ENCODE measurements around the gene OR2T10.
"Not testable (repeated sequence)": the region's sequence is repeated elsewhere in the genome, so short reads cannot be mapped to it uniquely, and the experiment has no call there.

Gene OR2T10

GRCh38 chr1:248585266-248585665, 12.2 kb downstream of the OR2T10 start:
- Histone ChIP-seq H3K9me3 (ENCODE audit: severe bottlenecking) (no peaks in the 10 kb centered on the region), H3K36me3 (no peaks in the 10 kb centered on the region), H3K27ac (no peak overlapping the region), H3K27me3 (ENCODE audit: insufficient read depth, low read depth, severe bottlenecking) (peaks cover 18% of the 10 kb centered on the region), H3K4me3 (ENCODE audit: low read depth, low read length) (no peak overlapping the region)
- DNase-seq, result no peak
- TF ChIP-seq, protein P1, sequence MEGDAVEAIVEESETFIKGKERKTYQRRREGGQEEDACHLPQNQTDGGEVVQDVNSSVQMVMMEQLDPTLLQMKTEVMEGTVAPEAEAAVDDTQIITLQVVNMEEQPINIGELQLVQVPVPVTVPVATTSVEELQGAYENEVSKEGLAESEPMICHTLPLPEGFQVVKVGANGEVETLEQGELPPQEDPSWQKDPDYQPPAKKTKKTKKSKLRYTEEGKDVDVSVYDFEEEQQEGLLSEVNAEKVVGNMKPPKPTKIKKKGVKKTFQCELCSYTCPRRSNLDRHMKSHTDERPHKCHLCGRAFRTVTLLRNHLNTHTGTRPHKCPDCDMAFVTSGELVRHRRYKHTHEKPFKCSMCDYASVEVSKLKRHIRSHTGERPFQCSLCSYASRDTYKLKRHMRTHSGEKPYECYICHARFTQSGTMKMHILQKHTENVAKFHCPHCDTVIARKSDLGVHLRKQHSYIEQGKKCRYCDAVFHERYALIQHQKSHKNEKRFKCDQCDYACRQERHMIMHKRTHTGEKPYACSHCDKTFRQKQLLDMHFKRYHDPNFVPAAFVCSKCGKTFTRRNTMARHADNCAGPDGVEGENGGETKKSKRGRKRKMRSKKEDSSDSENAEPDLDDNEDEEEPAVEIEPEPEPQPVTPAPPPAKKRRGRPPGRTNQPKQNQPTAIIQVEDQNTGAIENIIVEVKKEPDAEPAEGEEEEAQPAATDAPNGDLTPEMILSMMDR (IDR thresholded peaks at IDR 0.05; ENCODE audit: low read depth, low read length), result no peak

DNA sequence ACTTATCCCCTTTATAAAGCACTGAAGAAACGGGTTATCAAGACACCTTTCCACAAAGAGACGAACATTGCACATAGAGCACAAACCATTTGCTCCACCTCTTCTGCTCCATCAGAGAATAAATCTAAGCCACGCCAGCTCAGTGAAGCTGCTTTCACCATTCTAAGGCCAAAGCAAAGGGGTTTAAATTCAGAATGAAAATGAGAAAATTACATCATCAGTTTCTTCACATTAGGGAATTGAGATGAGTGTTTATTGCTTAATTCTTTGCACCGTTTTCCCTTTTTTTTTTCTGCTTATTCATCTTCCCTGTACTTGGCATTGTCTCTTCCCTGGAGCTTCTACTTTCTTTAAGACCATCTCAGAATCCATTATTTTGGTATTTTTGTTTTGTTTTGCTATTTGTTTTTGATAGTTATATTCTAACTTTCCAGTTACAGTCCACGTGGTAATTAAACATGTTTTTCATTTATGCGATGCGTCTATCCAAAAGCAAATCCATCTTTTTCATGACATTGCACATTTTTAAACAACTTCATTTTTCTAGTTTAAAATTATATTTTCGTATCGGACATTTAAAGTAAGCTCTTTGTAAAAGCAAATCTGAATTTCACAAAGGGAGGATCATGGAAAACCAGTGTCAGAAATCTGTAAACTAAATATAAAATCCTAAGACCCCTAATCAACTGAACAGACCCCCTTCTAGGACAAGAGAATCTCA, 21.1 kb downstream of the OR2T10 start:
- TF ChIP-seq, protein P1 (IDR thresholded peaks at IDR 0.05; ENCODE audit: low read depth, low read length), result no peak
- no peak overlapping the region for H3K27ac ChIP-seq
- no peak overlapping the region for H3K4me3 ChIP-seq (ENCODE audit: low read depth, low read length)
- no peaks in the 10 kb centered on the region for H3K36me3 ChIP-seq
- DNase-seq, result no peak
- no peaks in the 10 kb centered on the region for H3K27me3 ChIP-seq (ENCODE audit: insufficient read depth, low read depth, severe bottlenecking)
- no peaks in the 10 kb centered on the region for H3K9me3 ChIP-seq (ENCODE audit: severe bottlenecking)

DNA sequence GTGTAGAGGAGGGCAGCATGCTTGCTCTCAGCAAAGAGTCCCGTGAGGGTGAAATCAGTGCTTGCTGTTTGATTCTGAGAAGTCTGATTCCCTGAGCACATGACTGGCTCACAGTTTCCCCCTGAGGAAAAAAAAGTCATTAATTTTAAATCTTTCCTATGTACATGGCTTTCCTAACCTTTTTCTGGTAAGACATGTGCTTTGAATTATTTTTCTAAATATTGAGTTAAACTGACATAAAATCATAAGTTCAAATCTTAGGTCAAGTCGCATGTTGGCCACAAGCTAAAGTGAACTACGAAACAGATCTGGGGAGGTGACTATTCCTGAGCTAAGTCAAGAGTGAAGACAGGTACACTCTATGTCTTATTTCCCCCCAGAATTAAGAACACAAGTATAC, 22.8 kb downstream of the OR2T10 start, which contains the start of gene OR2T34:
Gene OR2T34, minus strand, starts transcription at position 101 of the 400 bp plus-strand sequence. Its CDS starts 0 bp downstream, at position 101.
- not testable (repeated sequence) for H3K27ac ChIP-seq; H3K27me3 ChIP-seq (ENCODE audit: insufficient read depth, low read depth, severe bottlenecking); H3K4me3 ChIP-seq (ENCODE audit: low read depth, low read length); H3K36me3 ChIP-seq; H3K9me3 ChIP-seq (ENCODE audit: severe bottlenecking); DNase-seq

DNA sequence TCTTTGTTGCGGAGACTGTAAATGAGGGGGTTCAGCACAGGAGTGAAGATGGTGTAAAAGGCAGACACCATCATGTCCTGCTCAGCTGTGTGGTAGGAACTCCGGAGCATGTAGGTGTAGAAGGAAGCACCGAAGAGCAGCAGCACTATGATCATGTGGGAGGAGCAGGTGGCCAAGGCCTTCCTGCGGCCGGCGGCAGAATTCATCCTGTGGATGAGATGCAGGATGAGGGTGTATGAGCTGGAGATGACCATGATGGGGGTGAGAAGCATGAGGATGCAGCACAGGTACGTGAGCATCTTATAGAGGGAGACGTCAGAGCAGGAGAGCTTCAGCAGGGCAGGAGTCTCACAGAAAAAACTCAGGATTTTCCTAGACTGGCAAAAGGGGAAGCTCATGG, 23.6 kb downstream of the OR2T10 start:
- DNase-seq; H3K27me3 ChIP-seq (ENCODE audit: insufficient read depth, low read depth, severe bottlenecking); H3K4me3 ChIP-seq (ENCODE audit: low read depth, low read length): not testable (repeated sequence)

GRCh38 chr1:248572049-248572448, 25.5 kb downstream of the OR2T10 start:
- not testable (repeated sequence) for DNase-seq; H3K9me3 ChIP-seq (ENCODE audit: severe bottlenecking); H3K27ac ChIP-seq; H3K4me3 ChIP-seq (ENCODE audit: low read depth, low read length); H3K27me3 ChIP-seq (ENCODE audit: insufficient read depth, low read depth, severe bottlenecking); H3K36me3 ChIP-seq

More for the DNA sequence above, 23.6 kb downstream of the OR2T10 start:
- not testable (repeated sequence) for H3K36me3 ChIP-seq; H3K9me3 ChIP-seq (ENCODE audit: severe bottlenecking); H3K27ac ChIP-seq

DNA sequence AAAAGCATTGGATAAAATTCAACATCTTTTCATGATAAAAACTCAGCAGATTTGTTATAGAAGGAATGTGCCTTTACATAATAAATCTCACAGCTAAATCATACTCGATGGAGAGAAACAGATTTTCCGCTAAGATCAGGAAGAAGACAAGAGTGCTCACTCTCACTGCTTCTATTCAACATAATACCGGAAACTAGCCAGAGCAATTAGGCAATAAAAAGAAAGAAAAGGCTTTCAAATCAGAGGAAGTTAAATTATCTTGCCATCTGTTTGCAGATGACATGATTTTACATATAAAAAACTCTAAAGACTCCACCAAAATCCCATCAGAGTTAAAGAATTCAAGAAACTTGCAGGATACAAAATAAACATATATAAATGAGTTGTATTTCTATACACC, 26.7 kb downstream of the OR2T10 start:
- H3K9me3 ChIP-seq (ENCODE audit: severe bottlenecking); H3K4me3 ChIP-seq (ENCODE audit: low read depth, low read length); H3K27me3 ChIP-seq (ENCODE audit: insufficient read depth, low read depth, severe bottlenecking); H3K27ac ChIP-seq; DNase-seq; H3K36me3 ChIP-seq: not testable (repeated sequence)

GRCh38 chr1:248569049-248569448, 28.5 kb downstream of the OR2T10 start:
- H3K27ac ChIP-seq; H3K36me3 ChIP-seq; H3K9me3 ChIP-seq (ENCODE audit: severe bottlenecking); H3K4me3 ChIP-seq (ENCODE audit: low read depth, low read length); H3K27me3 ChIP-seq (ENCODE audit: insufficient read depth, low read depth, severe bottlenecking); DNase-seq: not testable (repeated sequence)

- H3K36me3 ChIP-seq; DNase-seq; H3K27ac ChIP-seq; H3K9me3 ChIP-seq (ENCODE audit: severe bottlenecking); H3K4me3 ChIP-seq (ENCODE audit: low read depth, low read length); H3K27me3 ChIP-seq (ENCODE audit: insufficient read depth, low read depth, severe bottlenecking): not testable (repeated sequence)
Measured at GRCh38 chr1:248565530-248566373, 31.7 kb downstream of the OR2T10 start.

DNA sequence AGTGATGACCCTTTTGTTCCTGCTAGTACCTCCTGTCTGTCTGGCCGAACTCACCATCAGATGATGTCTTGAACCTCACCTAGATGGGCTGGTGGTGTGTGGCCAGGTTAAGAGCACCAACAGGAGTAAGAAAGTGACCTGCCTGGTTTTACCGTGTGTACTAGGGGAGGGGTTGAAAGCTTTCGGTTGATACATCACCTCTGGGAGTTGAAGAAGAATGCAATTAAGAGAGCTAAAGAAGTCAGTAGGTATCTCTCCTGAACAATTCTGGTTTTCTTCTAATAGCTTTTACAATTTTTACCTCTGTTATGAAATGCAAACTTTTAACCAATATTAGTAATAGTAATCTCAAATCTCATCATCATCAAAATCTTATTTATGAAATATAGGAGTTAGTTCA, 34.8 kb downstream of the OR2T10 start, which contains the start of gene OR2T29:
Gene OR2T29, minus strand, starts transcription at position 101 of the 400 bp plus-strand sequence. CDS start 3,281 bp downstream, outside the sequence.
- not testable (repeated sequence) for H3K9me3 ChIP-seq (ENCODE audit: severe bottlenecking); H3K4me3 ChIP-seq (ENCODE audit: low read depth, low read length); H3K27me3 ChIP-seq (ENCODE audit: insufficient read depth, low read depth, severe bottlenecking); H3K27ac ChIP-seq; H3K36me3 ChIP-seq; DNase-seq

GRCh38 chr1:248551027-248551426, 46.5 kb downstream of the OR2T10 start:
- not testable (repeated sequence) for H3K9me3 ChIP-seq (ENCODE audit: severe bottlenecking)

GRCh38 chr1:248547383-248547782, 50.1 kb downstream of the OR2T10 start:
- not testable (repeated sequence) for H3K36me3 ChIP-seq; DNase-seq; H3K27me3 ChIP-seq (ENCODE audit: insufficient read depth, low read depth, severe bottlenecking); H3K27ac ChIP-seq; H3K4me3 ChIP-seq (ENCODE audit: low read depth, low read length); H3K9me3 ChIP-seq (ENCODE audit: severe bottlenecking)

More at GRCh38 chr1:248551027-248551426, 46.5 kb downstream of the OR2T10 start:
- DNase-seq; H3K36me3 ChIP-seq; H3K27me3 ChIP-seq (ENCODE audit: insufficient read depth, low read depth, severe bottlenecking); H3K27ac ChIP-seq; H3K4me3 ChIP-seq (ENCODE audit: low read depth, low read length): not testable (repeated sequence)
